ENCODE results near the gene TMC5.
"Not testable (repeated sequence)": the region's sequence is repeated elsewhere in the genome, so short reads cannot be mapped to it uniquely, and the experiment has no call there.

TMC5 gene, protein sequence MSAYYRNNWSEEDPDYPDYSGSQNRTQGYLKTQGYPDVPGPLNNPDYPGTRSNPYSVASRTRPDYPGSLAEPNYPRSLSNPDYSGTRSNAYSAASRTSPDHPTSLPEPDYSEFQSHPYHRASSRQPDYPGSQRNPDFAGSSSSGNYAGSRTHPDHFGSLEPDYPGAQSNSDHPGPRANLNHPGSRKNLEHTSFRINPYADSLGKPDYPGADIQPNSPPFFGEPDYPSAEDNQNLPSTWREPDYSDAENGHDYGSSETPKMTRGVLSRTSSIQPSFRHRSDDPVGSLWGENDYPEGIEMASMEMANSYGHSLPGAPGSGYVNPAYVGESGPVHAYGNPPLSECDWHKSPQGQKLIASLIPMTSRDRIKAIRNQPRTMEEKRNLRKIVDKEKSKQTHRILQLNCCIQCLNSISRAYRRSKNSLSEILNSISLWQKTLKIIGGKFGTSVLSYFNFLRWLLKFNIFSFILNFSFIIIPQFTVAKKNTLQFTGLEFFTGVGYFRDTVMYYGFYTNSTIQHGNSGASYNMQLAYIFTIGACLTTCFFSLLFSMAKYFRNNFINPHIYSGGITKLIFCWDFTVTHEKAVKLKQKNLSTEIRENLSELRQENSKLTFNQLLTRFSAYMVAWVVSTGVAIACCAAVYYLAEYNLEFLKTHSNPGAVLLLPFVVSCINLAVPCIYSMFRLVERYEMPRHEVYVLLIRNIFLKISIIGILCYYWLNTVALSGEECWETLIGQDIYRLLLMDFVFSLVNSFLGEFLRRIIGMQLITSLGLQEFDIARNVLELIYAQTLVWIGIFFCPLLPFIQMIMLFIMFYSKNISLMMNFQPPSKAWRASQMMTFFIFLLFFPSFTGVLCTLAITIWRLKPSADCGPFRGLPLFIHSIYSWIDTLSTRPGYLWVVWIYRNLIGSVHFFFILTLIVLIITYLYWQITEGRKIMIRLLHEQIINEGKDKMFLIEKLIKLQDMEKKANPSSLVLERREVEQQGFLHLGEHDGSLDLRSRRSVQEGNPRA

DNA sequence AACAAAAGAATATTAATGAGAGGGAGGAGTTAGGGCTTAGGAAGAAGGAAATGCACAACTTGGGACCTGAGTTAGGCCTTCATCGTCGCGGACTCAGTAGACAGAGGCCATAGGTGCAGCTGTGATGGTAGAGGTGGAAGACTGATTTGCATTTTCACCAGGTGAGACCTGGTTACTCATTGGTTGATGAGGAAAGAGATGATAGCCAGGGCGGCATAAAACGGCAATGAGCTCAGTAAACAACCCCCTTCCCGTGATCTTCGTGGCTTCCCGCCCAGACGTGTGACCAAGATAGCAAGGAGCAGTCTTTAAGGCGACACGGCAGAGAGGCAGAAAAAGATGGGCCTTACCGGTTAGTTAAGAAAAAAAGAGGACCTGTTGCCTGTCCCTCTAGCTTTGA, at the start of gene TMC5:
TSS of gene TMC5 (plus strand) at position 244 of the 400 bp plus-strand sequence. CDS start 22,156 bp downstream, outside the sequence.
- Mint-ChIP-seq H3K36me3 (ENCODE audit: low read depth) (no peaks in the 10 kb centered on the region), H3K4me1 (ENCODE audit: low read depth) (no peaks in the 10 kb centered on the region), H3K4me3 (no peak within 1 kb of the TSS), H3K27ac (no peak within 1 kb of the TSS), H3K27me3 (peaks cover 11% of the 10 kb centered on the region), H3K9me3 (no peaks in the 10 kb centered on the region)

DNA sequence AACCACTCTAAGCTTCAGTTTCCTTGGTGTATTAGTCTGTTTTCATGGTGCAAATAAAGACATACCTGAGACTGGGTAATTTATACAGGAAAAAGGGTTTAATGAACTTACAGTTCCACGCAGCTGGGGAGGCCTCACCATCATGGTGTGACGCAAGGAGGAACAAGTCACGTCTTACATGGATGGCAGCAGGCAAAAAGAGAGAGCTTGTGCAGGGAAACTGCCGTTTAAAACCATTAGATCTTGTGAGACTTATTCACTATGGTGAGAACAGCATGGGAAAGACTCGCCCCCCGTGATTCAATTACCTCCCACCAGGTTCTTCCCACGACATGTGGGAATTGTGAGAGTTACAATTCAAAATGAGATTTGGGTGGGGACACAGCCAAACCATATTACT, 45.1 kb upstream of the TMC5 start:
- not testable (repeated sequence) for H3K36me3 Mint-ChIP-seq (ENCODE audit: low read depth); H3K4me1 Mint-ChIP-seq (ENCODE audit: low read depth); H3K9me3 Mint-ChIP-seq; H3K27ac Mint-ChIP-seq; H3K27me3 Mint-ChIP-seq; H3K4me3 Mint-ChIP-seq

DNA sequence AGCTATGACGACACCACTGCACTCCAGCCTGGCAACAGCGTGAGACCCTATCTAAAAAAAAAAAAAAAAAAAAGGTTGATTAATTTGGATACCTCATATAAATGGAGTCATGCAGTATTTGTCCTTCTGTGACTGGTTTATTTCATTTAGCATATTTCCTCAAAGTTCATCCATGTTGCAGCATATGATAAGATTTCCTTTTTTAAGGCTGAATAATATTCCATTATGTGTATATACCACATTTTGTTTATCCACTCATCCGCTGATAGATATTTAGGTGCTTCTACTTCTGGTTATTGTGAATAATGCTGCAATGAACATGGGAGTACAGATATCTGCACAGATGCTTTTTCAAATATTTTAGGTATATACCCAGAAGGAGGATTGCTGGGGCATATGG, 43.3 kb upstream of the TMC5 start:
- H3K27me3 Mint-ChIP-seq, result no peaks in the 10 kb centered on the region
- no peak overlapping the region for H3K4me3 Mint-ChIP-seq
- no peaks in the 10 kb centered on the region for H3K9me3 Mint-ChIP-seq
- no peaks in the 10 kb centered on the region for H3K36me3 Mint-ChIP-seq (ENCODE audit: low read depth)
- H3K27ac Mint-ChIP-seq, result no peak overlapping the region
- H3K4me1 Mint-ChIP-seq (ENCODE audit: low read depth), result no peaks in the 10 kb centered on the region

DNA sequence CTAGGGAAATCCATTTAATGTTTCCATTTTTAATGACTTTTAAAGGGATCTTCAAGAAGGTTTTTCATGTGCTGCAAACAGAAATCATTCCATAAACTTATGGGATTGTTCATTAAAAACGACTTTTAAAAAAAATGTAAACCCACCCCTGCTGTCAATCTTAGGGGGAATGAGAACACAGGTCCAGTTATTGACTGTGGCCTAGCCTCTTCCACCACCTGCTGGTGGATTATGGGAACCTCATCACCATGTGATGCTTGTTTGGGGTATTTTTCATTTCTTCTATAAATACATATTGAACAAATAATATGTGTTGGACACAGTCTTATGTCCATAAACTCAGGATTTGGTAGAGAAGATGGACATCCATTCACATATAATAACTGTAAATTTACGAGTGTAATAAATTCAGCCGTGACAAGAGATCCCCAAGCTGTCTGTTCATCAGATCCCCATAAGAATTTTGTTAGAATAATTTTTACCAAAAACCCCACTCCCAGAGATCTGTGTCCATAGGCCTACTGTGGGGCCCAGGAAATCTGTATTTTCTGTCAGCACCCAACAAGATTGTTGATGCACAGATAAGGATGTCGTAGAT, 42.0 kb upstream of the TMC5 start:
- Mint-ChIP-seq H3K27ac (no peak overlapping the region), H3K4me1 (ENCODE audit: low read depth) (no peaks in the 10 kb centered on the region), H3K27me3 (no peaks in the 10 kb centered on the region), H3K36me3 (ENCODE audit: low read depth) (no peaks in the 10 kb centered on the region), H3K4me3 (no peak overlapping the region), H3K9me3 (no peaks in the 10 kb centered on the region)

DNA sequence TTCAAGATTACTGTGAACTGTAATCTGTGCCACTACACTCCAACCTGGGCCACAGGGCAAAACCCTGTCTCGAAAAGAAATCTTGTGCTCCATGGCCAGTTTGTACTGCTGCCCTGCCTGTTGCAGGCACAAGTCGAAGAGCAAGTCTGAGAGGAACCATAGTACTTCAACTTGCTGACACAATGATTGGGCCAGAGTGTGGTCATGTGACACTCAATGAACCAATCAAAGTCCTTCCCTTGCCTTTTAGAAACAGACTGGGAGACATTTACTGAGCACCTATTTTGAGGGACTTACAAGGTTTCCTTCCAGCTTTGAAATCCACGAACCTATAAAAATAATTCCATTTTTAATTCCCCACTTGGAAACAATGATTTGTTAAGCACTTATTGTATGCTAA, 39.8 kb upstream of the TMC5 start:
- Mint-ChIP-seq H3K9me3 (no peaks in the 10 kb centered on the region), H3K4me1 (ENCODE audit: low read depth) (no peaks in the 10 kb centered on the region), H3K36me3 (ENCODE audit: low read depth) (no peaks in the 10 kb centered on the region), H3K4me3 (no peak overlapping the region), H3K27ac (no peak overlapping the region), H3K27me3 (peaks cover 3% of the 10 kb centered on the region)

DNA sequence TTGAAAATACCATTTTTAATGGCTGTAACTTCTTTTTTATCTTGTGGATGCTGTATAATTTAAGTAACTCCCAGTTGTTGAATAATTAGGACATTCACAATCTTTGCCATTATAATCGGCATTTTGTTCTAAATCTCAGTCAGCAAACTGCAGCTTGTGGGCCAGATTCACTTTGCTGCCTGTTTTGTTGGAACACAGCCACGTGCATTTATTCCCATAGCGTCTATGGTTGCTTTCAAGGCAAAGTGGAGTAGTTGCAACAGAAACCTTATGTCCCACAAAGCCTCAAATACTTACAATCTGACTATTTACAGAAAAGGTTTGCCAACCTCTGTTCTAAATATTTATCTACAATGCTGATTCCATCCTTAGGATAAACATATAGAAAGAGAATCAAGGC, 39.2 kb upstream of the TMC5 start:
- Mint-ChIP-seq H3K36me3 (ENCODE audit: low read depth) (no peaks in the 10 kb centered on the region), H3K4me3 (no peak overlapping the region), H3K4me1 (ENCODE audit: low read depth) (no peaks in the 10 kb centered on the region), H3K27me3 (peaks cover 3% of the 10 kb centered on the region), H3K27ac (no peak overlapping the region), H3K9me3 (no peaks in the 10 kb centered on the region)

DNA sequence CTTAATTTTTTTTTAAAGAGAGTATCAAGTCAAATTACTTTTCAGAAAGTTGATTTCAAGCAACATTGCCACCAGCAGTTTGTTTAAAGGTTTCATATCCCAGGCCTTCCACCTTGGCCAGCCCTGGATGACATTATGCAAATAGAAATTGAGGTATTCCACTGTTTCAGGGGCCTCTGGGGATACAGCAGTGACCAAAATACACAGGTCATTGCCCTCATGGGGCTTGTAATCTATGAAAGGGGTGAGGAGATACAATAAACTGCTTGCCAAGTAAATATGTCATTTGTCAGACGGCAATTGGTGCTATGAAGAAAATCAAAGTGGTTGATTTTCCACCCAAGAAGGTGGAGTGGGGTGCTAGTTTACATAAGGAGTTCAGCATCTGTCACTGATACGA, 37.8 kb upstream of the TMC5 start:
- no peak overlapping the region for H3K27ac Mint-ChIP-seq
- H3K9me3 Mint-ChIP-seq, result no peaks in the 10 kb centered on the region
- no peaks in the 10 kb centered on the region for H3K36me3 Mint-ChIP-seq (ENCODE audit: low read depth)
- no peaks in the 10 kb centered on the region for H3K4me1 Mint-ChIP-seq (ENCODE audit: low read depth)
- H3K27me3 Mint-ChIP-seq, result peaks cover 3% of the 10 kb centered on the region
- no peak overlapping the region for H3K4me3 Mint-ChIP-seq

DNA sequence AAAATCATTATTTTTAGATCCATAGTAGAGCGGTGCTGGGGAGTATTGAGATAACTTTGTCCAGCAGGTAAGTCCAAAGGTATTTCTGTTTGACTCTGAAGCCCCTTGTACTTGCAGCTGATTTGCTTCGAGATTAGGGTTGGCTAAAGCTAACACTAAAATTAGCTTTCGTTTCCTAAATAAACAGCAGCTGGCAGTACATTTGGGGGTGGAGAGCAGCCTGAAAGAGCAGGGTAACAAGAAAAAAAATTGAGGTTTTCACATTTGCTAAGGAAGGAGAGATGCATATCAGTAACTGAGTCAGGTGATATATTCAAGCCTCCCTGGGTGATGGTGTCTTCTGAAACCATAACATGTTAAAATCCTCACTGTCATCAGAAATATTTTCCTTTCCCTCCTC, 37.4 kb upstream of the TMC5 start:
- no peaks in the 10 kb centered on the region for H3K36me3 Mint-ChIP-seq (ENCODE audit: low read depth)
- no peaks in the 10 kb centered on the region for H3K9me3 Mint-ChIP-seq
- H3K4me3 Mint-ChIP-seq, result no peak overlapping the region
- H3K4me1 Mint-ChIP-seq (ENCODE audit: low read depth), result no peaks in the 10 kb centered on the region
- H3K27me3 Mint-ChIP-seq, result peaks cover 6% of the 10 kb centered on the region
- no peak overlapping the region for H3K27ac Mint-ChIP-seq

DNA sequence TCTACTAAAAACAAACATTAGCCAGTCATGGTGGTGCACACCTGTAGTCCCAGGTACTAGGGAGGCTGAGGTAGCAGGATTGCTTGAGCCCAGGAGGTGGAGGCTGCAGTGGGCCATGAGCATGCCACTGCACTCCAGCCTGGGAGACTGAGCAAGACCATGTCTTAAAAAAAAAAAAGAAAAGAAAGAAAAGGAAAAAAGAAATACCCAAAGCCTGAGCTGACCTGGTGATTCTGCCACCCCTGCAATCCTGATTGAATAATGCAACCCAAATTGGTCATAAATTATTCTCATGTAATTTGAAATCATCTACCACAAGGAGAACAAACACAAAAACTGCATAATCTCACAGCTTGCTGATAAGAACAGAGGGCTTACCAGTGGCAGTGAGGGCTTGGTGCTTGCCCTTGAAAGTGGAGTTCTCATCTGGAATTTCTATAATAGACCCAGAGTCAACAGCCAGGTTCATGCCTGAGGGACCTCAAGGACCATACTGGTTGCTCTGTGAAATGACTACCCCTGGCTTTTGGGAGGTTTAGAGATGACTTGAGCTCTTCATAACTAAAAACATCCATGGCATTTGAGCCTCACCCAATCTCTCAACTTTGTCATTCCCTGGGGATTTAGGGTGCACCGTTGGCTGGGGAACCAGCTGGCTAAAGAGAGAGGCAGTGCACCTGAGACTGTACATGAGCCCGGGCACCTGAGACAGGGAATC, 35.4 kb upstream of the TMC5 start:
- Mint-ChIP-seq H3K9me3 (no peaks in the 10 kb centered on the region), H3K27ac (no peak overlapping the region), H3K36me3 (ENCODE audit: low read depth) (no peaks in the 10 kb centered on the region), H3K4me1 (ENCODE audit: low read depth) (no peaks in the 10 kb centered on the region), H3K4me3 (no peak overlapping the region), H3K27me3 (peaks cover 11% of the 10 kb centered on the region)

DNA sequence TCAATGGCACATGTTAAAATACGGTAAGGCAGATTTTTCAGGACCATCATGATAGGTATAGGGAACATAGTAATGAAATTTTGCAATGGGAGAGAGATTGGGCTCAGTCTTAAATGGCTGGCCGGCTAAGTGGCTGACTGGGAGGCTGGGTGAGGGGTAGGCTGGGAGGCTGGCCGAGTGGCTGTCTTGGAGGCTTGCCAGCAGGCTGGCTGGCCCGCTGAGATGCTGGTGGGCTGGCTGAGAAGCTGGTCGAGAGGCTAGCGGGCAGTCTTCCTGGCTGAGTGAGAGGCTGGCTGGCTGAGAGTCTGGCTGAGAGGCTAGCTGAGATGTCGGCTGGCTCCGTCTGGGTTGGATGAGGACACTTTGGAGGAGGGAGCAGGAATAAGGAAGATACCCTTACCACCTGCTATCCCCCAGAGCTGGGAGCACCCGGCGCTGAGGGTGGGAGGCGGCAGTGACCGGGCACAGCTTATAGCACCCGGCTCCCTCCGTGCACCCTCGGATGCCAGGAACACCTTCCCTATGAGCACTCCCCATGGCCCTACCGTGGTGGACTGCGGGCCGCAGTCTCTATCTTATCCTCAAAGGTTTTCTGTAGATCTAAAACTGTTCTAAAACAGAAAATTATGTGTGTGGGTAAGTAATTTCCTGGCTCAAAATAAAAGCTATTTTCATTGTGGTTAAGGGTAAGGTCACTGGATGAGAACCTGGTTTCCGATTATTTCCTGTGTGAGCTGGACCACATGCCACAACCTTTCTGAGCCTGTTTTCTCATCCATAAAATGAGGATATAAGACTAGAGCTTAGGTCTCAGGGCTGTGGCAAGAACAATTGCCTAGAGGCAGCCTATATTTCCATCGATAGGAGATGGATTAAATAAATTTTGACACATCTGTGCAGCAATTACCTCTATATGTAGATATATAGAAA, 34.5 kb upstream of the TMC5 start:
- Mint-ChIP-seq H3K27me3 (peaks cover 11% of the 10 kb centered on the region), H3K9me3 (no peaks in the 10 kb centered on the region), H3K4me3 (no peak overlapping the region), H3K36me3 (ENCODE audit: low read depth) (no peaks in the 10 kb centered on the region), H3K4me1 (ENCODE audit: low read depth) (no peaks in the 10 kb centered on the region), H3K27ac (no peak overlapping the region)

DNA sequence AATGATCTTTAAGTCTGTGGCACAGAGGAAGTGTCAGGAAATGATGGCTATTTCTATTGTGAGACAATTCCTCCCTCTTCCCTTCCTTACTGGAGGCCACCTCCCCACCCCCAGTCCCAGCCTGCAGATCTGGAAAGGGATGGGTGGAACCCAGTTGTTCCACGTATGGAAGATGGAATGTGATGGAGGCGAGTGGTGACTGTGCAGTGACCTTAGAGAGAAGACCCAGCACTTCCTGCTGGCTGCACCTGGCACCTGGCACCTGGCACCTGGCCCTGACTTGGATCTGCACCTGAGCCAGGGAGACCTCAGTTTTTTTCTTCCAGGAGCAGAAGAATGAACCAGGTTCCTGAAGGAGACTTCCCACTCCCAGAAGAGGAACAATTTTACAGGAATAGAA, 33.0 kb upstream of the TMC5 start:
- H3K27ac Mint-ChIP-seq, result no peak overlapping the region
- H3K4me1 Mint-ChIP-seq (ENCODE audit: low read depth), result no peaks in the 10 kb centered on the region
- no peaks in the 10 kb centered on the region for H3K9me3 Mint-ChIP-seq
- peaks cover 11% of the 10 kb centered on the region for H3K27me3 Mint-ChIP-seq
- H3K36me3 Mint-ChIP-seq (ENCODE audit: low read depth), result no peaks in the 10 kb centered on the region
- H3K4me3 Mint-ChIP-seq, result no peak overlapping the region

DNA sequence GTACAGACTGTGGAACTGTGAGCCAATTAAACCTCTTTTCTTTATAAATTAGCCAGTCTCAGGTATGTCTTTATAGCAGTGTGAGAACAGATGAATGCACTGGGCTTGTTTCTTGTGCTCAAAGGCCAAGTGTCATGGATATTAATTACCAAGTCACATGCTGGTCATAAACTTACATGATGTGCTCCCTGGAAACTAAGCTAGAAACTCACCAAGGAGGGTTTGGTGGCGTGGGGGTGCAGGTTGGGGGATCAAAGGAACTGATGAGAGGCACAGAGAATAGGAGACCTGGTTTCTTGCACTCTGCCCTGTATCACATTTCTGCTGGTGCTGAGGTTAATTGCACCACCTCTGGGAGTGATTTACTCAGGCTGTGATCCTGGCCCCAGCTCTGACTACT, 31.2 kb upstream of the TMC5 start:
- H3K4me1 Mint-ChIP-seq (ENCODE audit: low read depth), result no peaks in the 10 kb centered on the region
- H3K4me3 Mint-ChIP-seq, result no peak overlapping the region
- H3K27ac Mint-ChIP-seq, result no peak overlapping the region
- H3K27me3 Mint-ChIP-seq, result peaks cover 14% of the 10 kb centered on the region
- H3K36me3 Mint-ChIP-seq (ENCODE audit: low read depth), result no peaks in the 10 kb centered on the region
- no peaks in the 10 kb centered on the region for H3K9me3 Mint-ChIP-seq

DNA sequence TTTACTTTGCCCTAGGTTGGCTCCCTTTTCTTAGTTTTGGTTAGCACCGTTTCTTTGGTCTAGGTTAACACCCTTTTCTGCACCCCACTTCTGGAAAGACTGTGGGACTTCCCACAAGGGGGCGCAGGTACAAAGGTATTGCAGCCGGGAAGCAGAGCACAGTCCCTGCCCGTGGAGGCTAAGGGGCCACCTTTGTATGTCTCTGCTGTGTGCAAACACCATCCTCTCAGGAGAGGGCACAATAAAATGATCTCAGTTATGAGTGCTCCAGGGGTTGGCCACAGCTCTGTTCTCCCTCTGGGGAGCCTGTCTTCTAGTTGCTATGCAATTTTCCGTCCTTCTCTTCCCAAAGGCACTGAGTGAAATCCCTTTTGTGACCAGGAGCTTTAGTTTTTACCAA, 28.4 kb upstream of the TMC5 start:
- peaks cover 23% of the 10 kb centered on the region for H3K27me3 Mint-ChIP-seq
- no peaks in the 10 kb centered on the region for H3K4me1 Mint-ChIP-seq (ENCODE audit: low read depth)
- H3K27ac Mint-ChIP-seq, result no peak overlapping the region
- no peaks in the 10 kb centered on the region for H3K9me3 Mint-ChIP-seq
- H3K4me3 Mint-ChIP-seq, result no peak overlapping the region
- no peaks in the 10 kb centered on the region for H3K36me3 Mint-ChIP-seq (ENCODE audit: low read depth)

All from stimulated activated naive CD8-positive, alpha-beta T cell treated with anti-CD3 and anti-CD28 coated beads, Interleukin-15, Interleukin-2, amounts not matched to agents 100 ng/mL and 50 ng/mL, for 24 hours (primary cell).